HCT116 (cell line): ENCODE measurements around the gene DYDC1.

Experiments
- CEBPB ChIP-seq: IDR thresholded peaks from 2 replicates; pipeline ENCODE4 v1.6.1; 2012; ENCODE audit warnings: low read depth
- EGR1 ChIP-seq: IDR thresholded peaks from 2 replicates; pipeline ENCODE4 v1.6.1; 2012; ENCODE audit warnings: low read depth
- POLR2A ChIP-seq: IDR thresholded peaks from 2 replicates; pipeline ENCODE4 v1.7.0; 2011; ENCODE audit warnings: borderline replicate concordance; ENCODE audit not compliant: insufficient read depth, insufficient read length; ENCODE audit errors: extremely low read depth
- POLR2AphosphoS5 ChIP-seq: IDR thresholded peaks from 2 replicates; pipeline ENCODE4 v1.6.1; 2011; ENCODE audit warnings: mild to moderate bottlenecking, low read depth, low read length, moderate library complexity
- RAD21 ChIP-seq: IDR thresholded peaks from 2 replicates; pipeline ENCODE4 v1.6.1; 2012; ENCODE audit warnings: low read depth, mild to moderate bottlenecking
- SIN3A ChIP-seq: IDR thresholded peaks from 2 replicates; pipeline ENCODE4 v1.6.1; 2012; ENCODE audit warnings: low read depth
- ZNF274 ChIP-seq: fragments of 200-500 bp; sonication (Bioruptor generic); IDR thresholded peaks from 2 replicates; pipeline ENCODE4 v1.6.1; 2014; ENCODE audit warnings: mild to moderate bottlenecking, low read depth, low read length, inconsistent platforms
- TF ChIP-seq, protein P1 (sequence below), 3 experiments: fragments of 200-600 bp in 1 of 3; sonication (generic) in 1 of 3; IDR thresholded peaks in 2 of 3; conservative IDR thresholded peaks in 1 of 3; 2 replicates each; pipeline ENCODE4 v1.5.1; 2012 to 2017; ENCODE audit warnings: low read depth in 2 of 3, low read length in 2 of 3, antibody characterized with exemption in 1 of 3, borderline replicate concordance in 1 of 3, control low read depth in 1 of 3, mild to moderate bottlenecking in 1 of 3, mixed read lengths in 1 of 3, mixed run types in 1 of 3, moderate library complexity in 1 of 3; ENCODE audit not compliant: insufficient read depth in 1 of 3

DNA sequence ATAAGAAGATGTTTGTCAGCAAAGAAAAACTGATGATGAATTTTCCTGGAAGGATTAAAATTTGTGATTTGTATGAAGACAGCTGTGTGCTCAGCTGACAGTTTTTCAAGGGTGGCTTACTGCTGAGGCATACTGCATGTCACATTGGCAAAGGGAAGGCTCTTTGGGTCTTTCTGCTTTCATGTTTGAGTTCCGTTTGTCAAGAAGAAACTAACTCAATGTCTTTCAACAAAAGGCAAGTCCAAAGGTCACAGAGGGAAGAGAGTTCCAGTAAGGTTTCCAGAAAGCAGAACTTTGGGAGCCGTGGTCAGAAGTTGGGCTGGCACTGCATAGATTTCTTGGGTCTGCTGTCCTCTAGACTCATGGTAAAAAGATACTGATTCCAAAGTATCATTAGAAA lies 16.9 kb upstream of the DYDC1 start:
- TF ChIP-seq, protein P1, sequence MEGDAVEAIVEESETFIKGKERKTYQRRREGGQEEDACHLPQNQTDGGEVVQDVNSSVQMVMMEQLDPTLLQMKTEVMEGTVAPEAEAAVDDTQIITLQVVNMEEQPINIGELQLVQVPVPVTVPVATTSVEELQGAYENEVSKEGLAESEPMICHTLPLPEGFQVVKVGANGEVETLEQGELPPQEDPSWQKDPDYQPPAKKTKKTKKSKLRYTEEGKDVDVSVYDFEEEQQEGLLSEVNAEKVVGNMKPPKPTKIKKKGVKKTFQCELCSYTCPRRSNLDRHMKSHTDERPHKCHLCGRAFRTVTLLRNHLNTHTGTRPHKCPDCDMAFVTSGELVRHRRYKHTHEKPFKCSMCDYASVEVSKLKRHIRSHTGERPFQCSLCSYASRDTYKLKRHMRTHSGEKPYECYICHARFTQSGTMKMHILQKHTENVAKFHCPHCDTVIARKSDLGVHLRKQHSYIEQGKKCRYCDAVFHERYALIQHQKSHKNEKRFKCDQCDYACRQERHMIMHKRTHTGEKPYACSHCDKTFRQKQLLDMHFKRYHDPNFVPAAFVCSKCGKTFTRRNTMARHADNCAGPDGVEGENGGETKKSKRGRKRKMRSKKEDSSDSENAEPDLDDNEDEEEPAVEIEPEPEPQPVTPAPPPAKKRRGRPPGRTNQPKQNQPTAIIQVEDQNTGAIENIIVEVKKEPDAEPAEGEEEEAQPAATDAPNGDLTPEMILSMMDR (IDR thresholded peaks at IDR 0.05 in 2 of 3, conservative IDR thresholded peaks at IDR 0.05 in 1 of 3; ENCODE audit: borderline replicate concordance in 1 of 3, insufficient read depth in 1 of 3, low read depth in 2 of 3, low read length in 2 of 3), result no peak
- no peak for TF ChIP-seq SIN3A
- no peak for TF ChIP-seq CEBPB
- no peak for TF ChIP-seq POLR2AphosphoS5
- no peak for TF ChIP-seq POLR2A
- TF ChIP-seq ZNF274, result no peak
- TF ChIP-seq RAD21, result no peak
- TF ChIP-seq EGR1, result no peak
